ENCODE measurements around the gene CRTAC1.

CRTAC1 gene

GRCh38 chr10:98029149-98030092 is 1.0 kb downstream of the CRTAC1 start:
- peak; percentile 17 for DNase-seq (ENCODE audit: low spot score)

GRCh38 chr10:98028168-98028770 is 2.2 kb downstream of the CRTAC1 start:
- peak; percentile 74 for DNase-seq (ENCODE audit: low spot score)

GRCh38 chr10:98023024-98023423 is 7.4 kb downstream of the CRTAC1 start:
- DNase-seq (ENCODE audit: low spot score) = no peak

- DNase-seq (ENCODE audit: low spot score) = no peak
Observed at GRCh38 chr10:98020784-98021183, 9.6 kb downstream of the CRTAC1 start.

GRCh38 chr10:98020254-98020653 is 10.2 kb downstream of the CRTAC1 start:
- DNase-seq (ENCODE audit: low spot score) = no peak

GRCh38 chr10:98019784-98020183 is 10.6 kb downstream of the CRTAC1 start:
- no peak for DNase-seq (ENCODE audit: low spot score)

- DNase-seq (ENCODE audit: low spot score) = no peak
Observed at GRCh38 chr10:98016772-98017475, 13.5 kb downstream of the CRTAC1 start.

GRCh38 chr10:98013776-98014175 is 16.6 kb downstream of the CRTAC1 start:
- no peak for DNase-seq (ENCODE audit: low spot score)

GRCh38 chr10:98013122-98013521 is 17.3 kb downstream of the CRTAC1 start:
- DNase-seq (ENCODE audit: low spot score) = no peak

- DNase-seq (ENCODE audit: low spot score) = no peak
Observed at GRCh38 chr10:98012644-98013043, 17.8 kb downstream of the CRTAC1 start.

- no peak for DNase-seq (ENCODE audit: low spot score)
Observed at GRCh38 chr10:98010939-98011685, 19.3 kb downstream of the CRTAC1 start.

- peak; percentile 24 for DNase-seq (ENCODE audit: low spot score)
Observed at GRCh38 chr10:98006266-98006665, 24.2 kb downstream of the CRTAC1 start.

- no peak for DNase-seq (ENCODE audit: low spot score)
Observed at GRCh38 chr10:98001736-98002135, 28.7 kb downstream of the CRTAC1 start.

- DNase-seq (ENCODE audit: low spot score) = no peak
Observed at GRCh38 chr10:98000346-98000745, 30.1 kb downstream of the CRTAC1 start.

- no peak for DNase-seq (ENCODE audit: low spot score)
Observed at GRCh38 chr10:97999923-98000248, 30.5 kb downstream of the CRTAC1 start.

GRCh38 chr10:97999066-97999922 is 31.1 kb downstream of the CRTAC1 start:
- DNase-seq (ENCODE audit: low spot score) = no peak

GRCh38 chr10:97991871-97992270 is 38.5 kb downstream of the CRTAC1 start:
- DNase-seq (ENCODE audit: low spot score) = no peak

GRCh38 chr10:97981816-97982215 is 48.6 kb downstream of the CRTAC1 start:
- no peak for DNase-seq (ENCODE audit: low spot score)

GRCh38 chr10:97977673-97978072 is 52.7 kb downstream of the CRTAC1 start:
- DNase-seq (ENCODE audit: low spot score) = peak; percentile 74

GRCh38 chr10:97975598-97975997 is 54.8 kb downstream of the CRTAC1 start:
- DNase-seq (ENCODE audit: low spot score) = no peak

Data from globus pallidus (tissue), 1 donor.